HepG2 (cell line): ENCODE measurements around the gene NEK8. TPM values are rescaled to one million over a fixed set of nuclear protein-coding genes. Genes with fewer than 3 reads are reported as not detected.

Source experiments
- AGO2 ChIP-seq: fragments of 200-400 bp; formaldehyde crosslinking; optimal IDR thresholded peaks from 2 replicates; pipeline ENCODE3; 2017; ENCODE audit warnings: mild to moderate bottlenecking, low read depth, low read length, moderate library complexity
- ARID4A ChIP-seq: sonication (generic); formaldehyde crosslinking; IDR thresholded peaks from 2 replicates; pipeline ENCODE4 v1.5.0; 2020; ENCODE audit warnings: mild to moderate bottlenecking, missing genetic modification reagents, borderline replicate concordance
- BCL3 ChIP-seq: sonication (generic); formaldehyde crosslinking; IDR thresholded peaks from 2 replicates; pipeline ENCODE4 v1.5.1; 2020; ENCODE audit warnings: mild to moderate bottlenecking, missing genetic modification reagents, moderate library complexity
- BORCS8-MEF2B ChIP-seq: sonication (generic); formaldehyde crosslinking; IDR thresholded peaks from 2 replicates; pipeline ENCODE4 v1.8.0; 2022; ENCODE audit warnings: mild to moderate bottlenecking, missing genetic modification reagents
- FOXJ3 ChIP-seq: sonication (generic); formaldehyde crosslinking; IDR thresholded peaks from 2 replicates; pipeline ENCODE4 v1.4.0; 2020; ENCODE audit warnings: missing genetic modification reagents, mild to moderate bottlenecking, borderline replicate concordance
- HNRNPK ChIP-seq: fragments of 200-400 bp; formaldehyde crosslinking; IDR thresholded peaks from 2 replicates; pipeline ENCODE4 v1.6.1; 2018; ENCODE audit warnings: low read length, low read depth, moderate library complexity, mild to moderate bottlenecking; ENCODE audit not compliant: poor library complexity, severe bottlenecking
- IRF1 ChIP-seq: sonication (generic); formaldehyde crosslinking; IDR thresholded peaks from 2 replicates; pipeline ENCODE4 v1.4.0; 2020; ENCODE audit warnings: low read depth, mild to moderate bottlenecking, missing genetic modification reagents
- JDP2 ChIP-seq: sonication (generic); formaldehyde crosslinking; IDR thresholded peaks from 2 replicates; pipeline ENCODE4 v1.8.1; 2022; ENCODE audit warnings: missing genetic modification reagents, borderline replicate concordance
- KDM5B ChIP-seq: sonication (generic); formaldehyde crosslinking; IDR thresholded peaks from 2 replicates; pipeline ENCODE4 v1.4.0; 2020; ENCODE audit warnings: missing genetic modification reagents, mild to moderate bottlenecking, borderline replicate concordance
- MXD3 ChIP-seq: IDR thresholded peaks from 2 replicates; pipeline ENCODE4 v1.6.1; 2016; ENCODE audit warnings: mild to moderate bottlenecking, missing biosample characterization, missing genetic modification reagents
- NFYB ChIP-seq: sonication (generic); formaldehyde crosslinking; IDR thresholded peaks from 2 replicates; pipeline ENCODE4 v1.4.0; 2020; ENCODE audit warnings: missing genetic modification reagents
- NR2F1 ChIP-seq, 2 experiments: fragments of 450-650 bp in 1 of 2; formaldehyde crosslinking in 1 of 2; IDR thresholded peaks; 2 replicates each; pipeline versions ENCODE4 v1.5.0 to v1.6.1; 2016 to 2020; ENCODE audit warnings: mild to moderate bottlenecking in 1 of 2, missing compliant biosample characterization in 1 of 2, missing genetic modification reagents in 1 of 2, moderate library complexity in 1 of 2
- SP140L ChIP-seq: sonication (generic); formaldehyde crosslinking; IDR thresholded peaks from 2 replicates; pipeline ENCODE4 v1.4.0; 2020; ENCODE audit warnings: missing genetic modification reagents, borderline replicate concordance
- ZBTB7A ChIP-seq: sonication (generic); formaldehyde crosslinking; IDR thresholded peaks from 2 replicates; pipeline ENCODE4 v1.8.0; 2022; ENCODE audit warnings: mild to moderate bottlenecking, missing genetic modification reagents
- ZC3H4 ChIP-seq: sonication (generic); formaldehyde crosslinking; IDR thresholded peaks from 2 replicates; pipeline ENCODE4 v1.4.0; 2020; ENCODE audit warnings: missing genetic modification reagents, borderline replicate concordance
- ZEB1 ChIP-seq: IDR thresholded peaks from 2 replicates; pipeline ENCODE4 v1.6.1; 2012; ENCODE audit warnings: mild to moderate bottlenecking, low read depth, inconsistent platforms; ENCODE audit not compliant: insufficient replicate concordance
- ZFP36L2 ChIP-seq: sonication (generic); formaldehyde crosslinking; IDR thresholded peaks from 2 replicates; pipeline ENCODE4 v1.4.0; 2020; ENCODE audit warnings: missing genetic modification reagents
- ZNF101 ChIP-seq: sonication (generic); formaldehyde crosslinking; IDR thresholded peaks from 2 replicates; pipeline ENCODE4 v1.4.0; 2020; ENCODE audit warnings: mild to moderate bottlenecking, low read depth, missing genetic modification reagents, borderline replicate concordance
- ZNF546 ChIP-seq: sonication (generic); formaldehyde crosslinking; conservative IDR thresholded peaks from 2 replicates; pipeline ENCODE4 v1.8.1; 2023; ENCODE audit warnings: mild to moderate bottlenecking, missing genetic modification reagents
- ZNF549 ChIP-seq: sonication (generic); formaldehyde crosslinking; IDR thresholded peaks from 2 replicates; pipeline ENCODE4 v1.5.0; 2020; ENCODE audit warnings: missing genetic modification reagents
- ZNF563 ChIP-seq: sonication (generic); formaldehyde crosslinking; IDR thresholded peaks from 2 replicates; pipeline ENCODE4 v1.8.0; 2022; ENCODE audit warnings: mild to moderate bottlenecking, moderate library complexity, missing genetic modification reagents
- ZNF788 ChIP-seq: sonication (generic); formaldehyde crosslinking; IDR thresholded peaks from 2 replicates; pipeline ENCODE4 v1.5.0; 2020; ENCODE audit warnings: mild to moderate bottlenecking, missing genetic modification reagents, borderline replicate concordance
- polyA plus RNA-seq, 8 experiments: library from polyadenylated mRNA; depleted of rRNA in 3 of 8; stranded (reverse) in 7 of 8; unstranded in 1 of 8; fragments of >200 nt; fragmentation: Illumina TruSeq in 4 of 8; extraction: Trizol in 4 of 8; gene quantifications; 2 replicates each; pipeline versions ENCODE4 v1.2.1 to v1.2.3, GENCODE V29; 2011 to 2016; ENCODE audit warnings: low read depth in 4 of 8, missing spikeins in 1 of 8, mixed read lengths in 1 of 8; ENCODE audit not compliant: insufficient read depth in 1 of 8
- total RNA-seq, 5 experiments: library from RNA; depleted of rRNA; stranded (reverse); fragments of >200 nt; fragmentation: Illumina TruSeq; extraction: Trizol; gene quantifications; 2 replicates each; pipeline ENCODE4 v1.2.3, GENCODE V29; 2016; ENCODE audit warnings: low read depth in 1 of 5

NEK8 gene
- total and polyA plus RNA-seq, 2 of the 13 experiments (the other 11 are each of a cell fraction or from before 2014, with no cell fraction given) = 5.8 to 13.5 TPM

- TF ChIP-seq HNRNPK (peak; percentile 33), NFYB (no peak), ZC3H4 (CRISPR knock-in tag) (no peak; the same call in 1 of the 2 replicates), ZNF549 (CRISPR knock-in tag) (no peak), MXD3 (no peak; the same call in 1 of the 2 replicates), AGO2 (no peak), ARID4A (CRISPR knock-in tag) (peak; percentile 86), ZBTB7A (CRISPR knock-in tag) (no peak), ZNF101 (CRISPR knock-in tag) (no peak), JDP2 (no peak), SP140L (CRISPR knock-in tag) (no peak), ZNF563 (CRISPR knock-in tag) (no peak), FOXJ3 (no peak), BCL3 (0 out of 2 replicates have a peak, but pooled peaks have one; percentile 48), ZNF788 (CRISPR knock-in tag) (peak; percentile 58; the same call in 1 of the 2 replicates), NR2F1 (CRISPR knock-in tag; IDR thresholded peaks at IDR 0.05) (no peak), IRF1 (CRISPR knock-in tag) (0 out of 2 replicates have a peak, but pooled peaks have one; percentile 21), ZNF546 (CRISPR knock-in tag) (no peak; the same call in 1 of the 2 replicates), ZEB1 (no peak), KDM5B (no peak), BORCS8-MEF2B (no peak), ZFP36L2 (no peak)
Observed at GRCh38 chr17:28726627-28727491, 1.7 kb upstream of the NEK8 start (continued).
